HEK293 (cell line): ENCODE data around the gene UQCC2.

Source experiments
- CTCF ChIP-seq: fragments of 450-650 bp; formaldehyde crosslinking; IDR thresholded peaks from 2 replicates; pipeline ENCODE4 v1.5.1; 2016; ENCODE audit warnings: missing biosample characterization, missing genetic modification characterization
- INSM2 ChIP-seq: fragments of 450-650 bp; formaldehyde crosslinking; IDR thresholded peaks from 2 replicates; pipeline ENCODE4 v1.5.1; 2016; ENCODE audit warnings: missing biosample characterization, missing genetic modification characterization
- PRDM1 ChIP-seq: fragments of 450-650 bp; formaldehyde crosslinking; IDR thresholded peaks from 2 replicates; pipeline ENCODE4; 2016; ENCODE audit warnings: missing biosample characterization, missing genetic modification characterization
- PRDM4 ChIP-seq: fragments of 450-650 bp; formaldehyde crosslinking; IDR thresholded peaks from 2 replicates; pipeline ENCODE4 v1.5.1; 2017; ENCODE audit warnings: missing biosample characterization, missing genetic modification characterization
- REST ChIP-seq: fragments of 450-650 bp; formaldehyde crosslinking; IDR thresholded peaks from 2 replicates; pipeline ENCODE4 v1.5.1; 2016; ENCODE audit warnings: missing biosample characterization, missing genetic modification characterization
- SALL2 ChIP-seq: fragments of 450-650 bp; formaldehyde crosslinking; IDR thresholded peaks from 2 replicates; pipeline ENCODE4 v1.5.0; 2017; ENCODE audit warnings: missing biosample characterization, mild to moderate bottlenecking, missing genetic modification characterization, borderline replicate concordance
- YY1 ChIP-seq: fragments of 450-650 bp; formaldehyde crosslinking; IDR thresholded peaks from 2 replicates; pipeline ENCODE4 v1.5.1; 2018; ENCODE audit warnings: missing biosample characterization, missing genetic modification characterization
- ZBTB49 ChIP-seq: fragments of 450-650 bp; formaldehyde crosslinking; IDR thresholded peaks from 2 replicates; pipeline ENCODE4 v1.5.1; 2016; ENCODE audit warnings: missing biosample characterization, missing genetic modification characterization, low read depth
- ZBTB7A ChIP-seq: fragments of 450-650 bp; formaldehyde crosslinking; IDR thresholded peaks from 2 replicates; pipeline ENCODE4 v1.5.1; 2016; ENCODE audit warnings: low read depth, missing biosample characterization, missing genetic modification characterization
- ZNF354C ChIP-seq: fragments of 450-650 bp; formaldehyde crosslinking; IDR thresholded peaks from 2 replicates; pipeline ENCODE4 v1.5.1; 2016; ENCODE audit warnings: missing biosample characterization, missing genetic modification characterization, low read depth, borderline replicate concordance
- ZNF366 ChIP-seq: fragments of 450-650 bp; formaldehyde crosslinking; conservative IDR thresholded peaks from 2 replicates; pipeline ENCODE4 v1.5.1; 2016; ENCODE audit warnings: missing biosample characterization, missing genetic modification characterization
- ZNF596 ChIP-seq: fragments of 450-650 bp; IDR thresholded peaks from 2 replicates; pipeline ENCODE4 v1.5.0; 2018; ENCODE audit warnings: missing biosample characterization, mild to moderate bottlenecking, missing genetic modification characterization, moderate library complexity
- ZNF610 ChIP-seq: fragments of 450-650 bp; formaldehyde crosslinking; IDR thresholded peaks from 2 replicates; pipeline ENCODE4 v1.5.1; 2016; ENCODE audit warnings: missing biosample characterization, missing genetic modification characterization, borderline replicate concordance

GRCh38 chr6:33679761-33680160, 31.7 kb downstream of the UQCC2 start:
- TF ChIP-seq SALL2 (tag by site-specific recombination) = no peak
- no peak for TF ChIP-seq CTCF
- no peak for TF ChIP-seq ZNF366
- TF ChIP-seq PRDM1 = no peak
- TF ChIP-seq PRDM4 (tag by site-specific recombination) = no peak
- no peak for TF ChIP-seq ZNF610
- TF ChIP-seq ZNF354C (tag by site-specific recombination) = no peak
- no peak for TF ChIP-seq YY1 (tag by site-specific recombination)
- TF ChIP-seq INSM2 (tag by site-specific recombination) = no peak
- no peak for TF ChIP-seq REST
- no peak for TF ChIP-seq ZNF596 (tag by site-specific recombination)
- TF ChIP-seq ZBTB7A (tag by site-specific recombination) = no peak
- TF ChIP-seq ZBTB49 (tag by site-specific recombination) = no peak
